ENCODE results near the gene ASCL5. TPM values are rescaled to one million over a fixed set of nuclear protein-coding genes. Genes with fewer than 3 reads are reported as not detected.

Gene ASCL5
- total RNA-seq, 6 experiments from 2014 or later, result not detected

- Mint-ChIP-seq H3K27ac (no peak overlapping the region), H3K4me3 (no peak overlapping the region), H3K4me1 (ENCODE audit: low read depth) (peaks cover 15% of the 10 kb centered on the region), H3K27me3 (ENCODE audit: insufficient read depth) (peaks cover 1% of the 10 kb centered on the region; the same call in 1 of the 2 replicates), H3K9me3 (no peaks in the 10 kb centered on the region), H3K36me3 (ENCODE audit: low read depth) (peaks cover 41% of the 10 kb centered on the region)
- no peak for DNase-seq
- TF ChIP-seq, protein P1, sequence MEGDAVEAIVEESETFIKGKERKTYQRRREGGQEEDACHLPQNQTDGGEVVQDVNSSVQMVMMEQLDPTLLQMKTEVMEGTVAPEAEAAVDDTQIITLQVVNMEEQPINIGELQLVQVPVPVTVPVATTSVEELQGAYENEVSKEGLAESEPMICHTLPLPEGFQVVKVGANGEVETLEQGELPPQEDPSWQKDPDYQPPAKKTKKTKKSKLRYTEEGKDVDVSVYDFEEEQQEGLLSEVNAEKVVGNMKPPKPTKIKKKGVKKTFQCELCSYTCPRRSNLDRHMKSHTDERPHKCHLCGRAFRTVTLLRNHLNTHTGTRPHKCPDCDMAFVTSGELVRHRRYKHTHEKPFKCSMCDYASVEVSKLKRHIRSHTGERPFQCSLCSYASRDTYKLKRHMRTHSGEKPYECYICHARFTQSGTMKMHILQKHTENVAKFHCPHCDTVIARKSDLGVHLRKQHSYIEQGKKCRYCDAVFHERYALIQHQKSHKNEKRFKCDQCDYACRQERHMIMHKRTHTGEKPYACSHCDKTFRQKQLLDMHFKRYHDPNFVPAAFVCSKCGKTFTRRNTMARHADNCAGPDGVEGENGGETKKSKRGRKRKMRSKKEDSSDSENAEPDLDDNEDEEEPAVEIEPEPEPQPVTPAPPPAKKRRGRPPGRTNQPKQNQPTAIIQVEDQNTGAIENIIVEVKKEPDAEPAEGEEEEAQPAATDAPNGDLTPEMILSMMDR (IDR thresholded peaks at IDR 0.05), result no peak
These were observed 16.1 kb upstream of the ASCL5 start for GRCh38 chr1:201142849-201143725.

DNA sequence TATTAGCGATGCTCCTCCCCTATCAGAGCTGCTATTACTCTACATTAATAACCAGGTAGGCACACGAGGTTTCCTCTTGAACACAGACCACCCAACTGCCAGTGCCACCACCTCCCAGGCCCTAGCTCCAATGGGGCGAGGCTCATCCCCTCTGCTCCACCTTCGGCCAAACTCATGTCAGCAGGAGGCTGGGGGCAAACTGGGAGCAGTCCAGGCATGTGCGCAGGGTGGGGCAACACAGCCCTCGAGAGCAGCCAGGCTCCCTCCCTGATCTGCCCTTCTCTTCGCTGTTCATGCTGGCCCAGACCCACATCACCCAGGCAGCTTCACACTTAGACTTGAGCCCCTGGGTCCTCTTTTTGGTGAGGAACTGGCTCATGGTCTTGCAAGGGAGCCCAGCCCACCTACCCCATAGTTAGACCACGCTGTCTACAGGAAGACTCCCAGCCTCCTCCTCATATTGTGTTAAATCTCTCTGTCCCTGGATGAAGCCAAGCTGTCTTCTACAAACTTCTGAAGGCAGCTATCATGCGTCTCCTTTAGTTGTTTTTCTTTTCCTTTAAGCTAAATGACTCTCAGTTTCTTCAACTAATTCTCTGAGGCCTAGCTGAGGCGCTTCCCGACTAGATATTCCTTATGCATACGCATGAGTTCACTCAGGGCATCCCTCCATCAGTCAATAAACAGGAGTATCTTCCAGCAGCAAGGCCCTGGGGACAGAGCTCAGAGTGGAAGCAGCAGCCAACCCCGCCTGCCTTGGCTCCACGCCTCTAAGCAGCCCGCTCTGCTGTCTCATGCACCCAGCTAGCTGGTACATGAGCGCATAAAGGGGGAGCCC is 15.2 kb upstream of the ASCL5 start:
- Mint-ChIP-seq H3K27ac (no peak overlapping the region), H3K36me3 (ENCODE audit: low read depth) (peaks cover 34% of the 10 kb centered on the region), H3K4me1 (ENCODE audit: low read depth) (peaks cover 24% of the 10 kb centered on the region)

DNA sequence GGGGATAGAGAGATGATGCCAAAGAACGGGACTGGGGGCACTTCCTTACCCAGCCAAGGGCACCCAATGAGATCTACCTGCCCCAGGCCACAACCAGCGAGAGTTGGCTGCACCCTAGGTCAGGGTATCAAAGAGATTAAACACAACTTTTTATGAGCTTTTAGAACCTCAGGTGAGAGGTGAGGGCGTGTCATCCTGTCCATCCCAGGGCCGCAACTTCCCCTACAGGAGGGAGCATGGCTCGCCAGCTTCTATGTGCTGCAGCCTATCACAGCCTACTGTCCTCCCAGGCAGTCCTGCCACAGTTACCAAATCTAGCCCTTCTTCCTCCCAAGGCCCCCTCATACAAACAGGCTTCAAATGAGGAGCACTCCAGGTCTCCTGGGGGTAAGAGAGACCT is 14.4 kb upstream of the ASCL5 start:
- Mint-ChIP-seq H3K36me3 (ENCODE audit: low read depth) (peaks cover 32% of the 10 kb centered on the region), H3K27me3 (ENCODE audit: insufficient read depth) (no peaks in the 10 kb centered on the region; the same call in 1 of the 2 replicates), H3K9me3 (no peaks in the 10 kb centered on the region), H3K4me3 (no peak overlapping the region), H3K27ac (no peak overlapping the region), H3K4me1 (ENCODE audit: low read depth) (peaks cover 30% of the 10 kb centered on the region)
- TF ChIP-seq, protein P1 (IDR thresholded peaks at IDR 0.05), result no peak
- DNase-seq, result no peak

More for the DNA sequence above, 15.2 kb upstream of the ASCL5 start:
- no peak overlapping the region for H3K4me3 Mint-ChIP-seq
- H3K27me3 Mint-ChIP-seq (ENCODE audit: insufficient read depth), result peaks cover 1% of the 10 kb centered on the region; the same call in 1 of the 2 replicates
- H3K9me3 Mint-ChIP-seq, result no peaks in the 10 kb centered on the region
- no peak for DNase-seq
- TF ChIP-seq, protein P1 (IDR thresholded peaks at IDR 0.05), result no peak

- Mint-ChIP-seq H3K4me1 (ENCODE audit: low read depth) (peaks cover 30% of the 10 kb centered on the region), H3K9me3 (no peaks in the 10 kb centered on the region), H3K4me3 (no peak overlapping the region), H3K36me3 (ENCODE audit: low read depth) (peaks cover 32% of the 10 kb centered on the region), H3K27ac (no peak overlapping the region), H3K27me3 (ENCODE audit: insufficient read depth) (no peaks in the 10 kb centered on the region; the same call in 1 of the 2 replicates)
- TF ChIP-seq, protein P1 (IDR thresholded peaks at IDR 0.05), result no peak
- no peak for DNase-seq
These were observed 13.9 kb upstream of the ASCL5 start for GRCh38 chr1:201140941-201141260.

DNA sequence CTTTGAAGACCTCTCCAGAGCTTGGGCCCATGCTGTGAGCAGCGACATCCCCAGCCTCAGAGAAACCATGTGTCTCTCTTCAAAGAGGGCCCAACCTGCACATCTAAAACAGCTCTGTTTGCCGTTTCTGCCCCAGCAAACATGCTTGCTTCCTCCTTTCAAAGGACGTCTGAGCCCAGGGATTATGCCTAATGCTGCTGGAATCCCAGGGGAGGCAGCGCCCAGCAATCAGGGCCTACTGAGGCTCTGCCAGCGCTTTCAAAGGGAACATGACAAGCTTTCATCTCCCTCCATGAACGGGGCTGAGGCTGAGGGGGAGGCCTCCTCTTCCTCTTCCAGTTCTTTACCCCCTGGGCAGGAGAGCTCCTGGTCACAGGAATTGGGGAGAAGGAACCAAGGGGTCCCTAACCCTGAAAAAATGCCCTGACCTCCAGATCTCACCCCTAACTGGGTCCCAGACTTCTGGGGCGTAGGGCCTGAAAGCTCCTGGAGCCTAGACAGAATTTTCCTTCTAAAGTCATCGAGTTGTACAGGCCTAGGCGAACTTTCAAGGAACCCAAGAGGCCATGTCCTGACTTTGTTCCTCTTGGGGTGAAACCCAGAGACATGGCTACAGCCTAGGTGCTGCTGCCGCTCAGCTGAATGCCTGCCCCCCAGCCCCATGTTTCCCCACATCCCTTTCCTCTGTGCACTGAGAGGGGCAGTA is 13.4 kb upstream of the ASCL5 start:
- no peak overlapping the region for H3K27ac Mint-ChIP-seq

More for the DNA sequence above, 13.4 kb upstream of the ASCL5 start:
- Mint-ChIP-seq H3K4me3 (no peak overlapping the region), H3K9me3 (no peaks in the 10 kb centered on the region), H3K36me3 (ENCODE audit: low read depth) (peaks cover 36% of the 10 kb centered on the region), H3K27me3 (ENCODE audit: insufficient read depth) (no peaks in the 10 kb centered on the region; the same call in 1 of the 2 replicates), H3K4me1 (ENCODE audit: low read depth) (peaks cover 30% of the 10 kb centered on the region)
- TF ChIP-seq, protein P1 (IDR thresholded peaks at IDR 0.05), result no peak
- DNase-seq, result no peak

Data from HFFc6 (cell line).